DMS114 treated with DMSO at 0.1 percent for 48 hours (cell line): ENCODE results near the gene MMP2.

Experiments
- DNase-seq: peaks from one replicate; lab custom pipeline; 2025; ENCODE audit not compliant: unreplicated experiment; lab: John Stamatoyannopoulos, UW

MMP2 gene

DNA sequence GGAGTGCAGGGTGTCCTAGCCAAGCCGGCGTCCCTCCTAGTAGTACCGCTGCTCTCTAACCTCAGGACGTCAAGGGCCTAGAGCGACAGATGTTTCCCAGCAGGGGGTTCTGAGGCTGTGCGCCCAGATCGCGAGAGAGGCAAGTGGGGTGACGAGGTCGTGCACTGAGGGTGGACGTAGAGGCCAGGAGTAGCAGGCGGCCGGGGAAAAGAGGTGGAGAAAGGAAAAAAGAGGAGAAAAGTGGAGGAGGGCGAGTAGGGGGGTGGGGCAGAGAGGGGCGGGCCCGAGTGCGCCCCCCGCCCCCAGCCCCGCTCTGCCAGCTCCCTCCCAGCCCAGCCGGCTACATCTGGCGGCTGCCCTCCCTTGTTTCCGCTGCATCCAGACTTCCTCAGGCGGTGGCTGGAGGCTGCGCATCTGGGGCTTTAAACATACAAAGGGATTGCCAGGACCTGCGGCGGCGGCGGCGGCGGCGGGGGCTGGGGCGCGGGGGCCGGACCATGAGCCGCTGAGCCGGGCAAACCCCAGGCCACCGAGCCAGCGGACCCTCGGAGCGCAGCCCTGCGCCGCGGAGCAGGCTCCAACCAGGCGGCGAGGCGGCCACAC lies at the start of gene MMP2:
MMP2 (plus strand) TSS at position 372 of the 603 bp plus-strand sequence. CDS start 282 bp downstream, outside the sequence.
- no peak for DNase-seq

DNA sequence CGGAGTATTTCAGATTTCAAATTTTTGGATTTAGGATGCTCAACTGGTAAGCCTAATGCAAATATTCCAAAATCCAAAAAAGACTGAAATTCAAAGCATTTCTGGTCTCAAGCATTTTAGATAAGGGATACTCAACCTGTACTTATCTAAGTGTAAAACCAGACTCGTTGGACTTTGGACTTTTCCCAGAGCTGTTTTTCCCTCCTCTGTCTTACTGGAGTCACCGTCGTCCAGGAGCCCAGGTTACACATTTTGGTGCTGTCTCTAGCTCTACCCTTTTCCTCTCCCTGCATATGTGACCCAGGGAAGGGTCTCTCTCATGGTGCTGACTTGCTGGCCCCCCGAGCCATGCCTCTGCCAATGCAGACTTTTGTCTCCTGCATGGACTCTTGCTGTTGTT lies 46.0 kb upstream of the MMP2 start:
- no peak for DNase-seq

DNA sequence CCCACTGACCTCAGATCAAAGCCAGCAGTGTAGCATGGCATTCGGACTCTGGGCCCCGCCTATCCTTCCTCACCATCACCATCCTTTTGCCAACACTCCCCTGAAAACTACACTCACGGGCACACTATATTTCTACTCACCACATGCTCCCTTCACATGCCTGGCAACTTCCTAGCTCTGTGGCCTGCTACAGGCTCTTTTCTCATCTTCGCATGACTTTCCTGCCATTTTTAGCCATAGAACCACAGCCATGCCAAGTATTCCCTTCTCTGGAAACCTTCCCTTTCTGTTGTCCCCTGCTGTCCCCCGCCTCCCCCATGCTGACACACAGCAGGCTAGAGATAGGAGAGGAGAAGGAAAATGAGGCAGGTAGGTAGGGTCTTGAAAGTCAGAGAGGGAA lies 45.5 kb upstream of the MMP2 start:
- DNase-seq = no peak

DNA sequence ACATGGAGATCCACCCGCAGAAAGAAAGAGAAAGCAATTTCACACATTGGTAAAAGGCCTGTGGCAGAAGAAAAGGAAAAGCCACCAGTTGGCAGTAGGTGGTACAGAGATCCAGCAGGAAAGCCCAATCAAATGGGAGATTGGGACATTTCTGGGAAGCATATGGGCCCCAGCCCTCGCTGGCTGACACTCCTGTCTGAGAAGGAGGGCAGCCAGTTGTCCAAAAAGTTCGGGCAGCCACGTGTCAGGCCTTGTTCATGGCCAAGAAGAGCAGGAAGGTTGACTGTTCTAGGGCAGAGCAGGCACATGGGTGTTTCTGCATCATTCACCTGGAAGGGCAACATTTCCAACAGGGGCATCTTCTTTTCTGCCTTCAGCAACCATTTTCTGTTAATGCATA lies 45.0 kb upstream of the MMP2 start:
- no peak for DNase-seq

DNA sequence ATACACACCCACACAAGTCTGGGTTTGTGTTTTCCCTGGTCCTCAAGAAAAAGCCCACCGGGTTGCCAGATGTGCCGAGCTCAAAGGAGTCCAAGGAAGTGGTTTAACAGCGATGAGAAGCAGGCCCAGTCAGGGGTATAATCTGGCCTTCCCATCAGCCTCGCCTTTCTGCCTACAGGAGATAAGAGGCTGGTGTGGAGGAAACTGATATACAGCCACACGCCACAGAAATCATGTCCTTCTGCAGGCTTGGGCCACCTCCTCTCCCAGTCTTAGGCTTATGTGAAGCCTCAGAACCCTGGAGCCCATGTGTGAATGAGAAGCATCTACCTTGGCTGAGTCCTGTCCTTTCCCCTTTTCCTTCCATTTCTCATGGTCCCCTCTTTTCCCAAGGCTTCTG lies 43.6 kb upstream of the MMP2 start:
- no peak for DNase-seq

DNA sequence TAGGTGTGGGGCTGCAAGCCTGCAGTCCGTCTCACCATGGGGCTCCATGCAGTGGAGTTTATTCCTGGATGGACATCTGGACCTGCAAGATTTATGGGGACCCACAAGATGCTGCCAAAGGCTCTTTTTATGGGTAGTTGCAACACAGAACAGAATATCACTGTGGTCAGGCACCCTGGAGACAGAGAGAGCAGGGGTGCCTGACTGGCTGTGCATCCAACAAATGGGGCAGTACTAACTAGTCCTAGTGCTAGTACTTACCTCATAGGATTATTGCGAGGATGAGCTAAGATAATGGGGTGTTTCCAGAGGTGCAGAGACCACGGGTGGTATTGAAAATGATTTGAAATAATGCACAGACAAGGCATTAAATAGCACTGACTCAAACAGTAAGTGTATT lies 42.4 kb upstream of the MMP2 start:
- no peak for DNase-seq

DNA sequence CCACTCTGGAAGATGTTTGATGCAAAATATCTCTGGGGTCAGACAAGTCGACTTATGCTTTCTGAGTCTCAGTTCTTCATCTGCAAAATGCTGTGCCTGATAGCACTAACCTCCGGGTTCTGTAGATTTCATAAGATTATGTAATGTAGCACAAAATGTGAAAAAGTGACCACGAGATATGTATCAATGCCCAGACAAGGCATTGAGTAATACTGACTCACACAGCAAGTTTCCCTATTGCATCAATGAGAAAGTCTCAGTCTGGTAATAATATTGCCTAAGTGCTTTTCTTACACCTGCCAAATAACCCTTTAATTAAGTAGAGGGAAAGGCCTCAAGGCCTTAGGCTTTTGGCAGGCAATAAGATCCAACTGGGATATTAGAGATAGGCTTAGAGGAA lies 41.4 kb upstream of the MMP2 start:
- no peak for DNase-seq

DNA sequence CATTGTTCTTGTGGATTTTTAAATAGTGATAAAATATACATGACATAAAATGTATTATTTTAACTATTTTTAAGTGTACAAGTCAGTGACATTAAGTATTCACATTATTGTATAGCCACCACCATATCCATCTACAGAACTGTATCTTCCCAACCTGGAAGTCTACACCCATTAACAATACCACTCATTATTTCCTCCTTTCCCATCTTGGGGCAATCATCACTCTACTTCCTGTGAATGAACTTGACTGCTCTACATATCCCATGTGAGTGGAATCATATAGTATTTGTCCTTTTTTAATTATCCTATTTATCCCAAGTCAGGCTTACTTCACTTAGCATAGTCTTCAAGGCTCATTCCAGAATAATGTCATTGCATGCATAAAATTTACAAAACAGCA lies 40.7 kb upstream of the MMP2 start:
- no peak for DNase-seq

DNA sequence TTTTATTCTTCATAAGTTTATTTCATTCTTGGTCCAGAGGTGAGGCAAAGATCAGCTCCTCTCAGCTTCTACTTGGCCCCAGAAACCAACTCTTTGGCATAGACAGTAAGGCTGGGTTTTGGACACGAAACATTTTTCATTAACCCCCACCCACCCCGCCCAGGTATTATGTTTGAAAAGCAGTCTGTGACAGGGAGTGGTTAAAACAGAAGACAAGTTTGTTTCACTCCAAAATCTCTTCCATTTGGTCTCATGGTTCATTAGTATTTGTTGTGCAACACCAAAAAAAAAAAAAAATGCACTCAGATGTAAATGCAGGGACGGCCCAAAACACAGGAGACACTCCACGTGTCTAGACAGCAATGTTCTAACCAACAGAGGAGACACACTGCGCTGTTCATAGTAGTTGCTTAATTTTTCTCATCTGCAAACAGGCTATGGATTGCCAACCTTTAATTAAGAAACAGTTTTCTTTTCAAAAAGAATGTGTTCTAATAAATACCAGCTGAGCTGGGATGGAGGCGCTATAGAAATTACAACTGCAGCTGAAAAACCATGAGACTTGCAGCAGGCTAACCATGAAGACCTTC lies 39.8 kb upstream of the MMP2 start:
- no peak for DNase-seq

DNA sequence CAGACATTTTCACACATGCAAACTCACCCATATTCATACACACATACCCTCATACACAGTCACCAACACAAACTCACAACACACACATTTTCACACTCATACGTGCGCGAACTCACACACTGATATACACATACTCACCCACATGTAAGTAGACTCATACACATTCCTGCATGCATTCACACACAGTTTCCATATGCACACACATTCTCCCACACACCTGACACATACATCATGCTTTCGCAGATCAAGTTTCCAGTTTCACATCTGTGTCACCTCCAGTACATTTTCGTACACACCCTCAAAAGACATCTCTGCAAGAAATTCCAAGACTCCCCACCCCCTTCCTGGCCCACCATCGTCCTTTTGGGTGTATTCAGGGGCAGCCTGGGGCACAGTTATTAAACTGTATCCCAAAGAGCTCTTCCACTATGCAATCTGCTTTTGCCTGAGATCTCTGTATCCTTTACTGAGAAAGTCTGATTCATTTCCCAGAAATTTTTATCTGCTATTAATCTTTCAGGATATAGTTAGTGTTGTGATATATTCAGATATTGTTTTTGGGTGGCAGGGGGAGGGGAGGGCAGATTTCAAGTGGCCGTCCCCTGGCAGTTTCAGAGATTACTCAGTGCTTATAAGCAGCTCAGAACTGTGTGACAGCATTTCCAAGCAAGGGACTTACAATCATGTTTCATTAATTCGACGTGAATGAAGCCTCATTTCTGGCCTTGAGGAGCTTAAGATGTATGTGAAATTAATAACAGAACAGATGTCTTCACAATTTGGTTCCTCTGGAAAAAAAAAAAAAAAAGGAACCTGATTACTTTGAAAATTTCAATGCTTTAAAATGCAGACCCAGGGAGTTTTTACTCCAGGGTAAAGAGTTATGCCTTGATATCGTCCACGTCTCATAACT lies 35.3 kb upstream of the MMP2 start:
- no peak for DNase-seq

DNA sequence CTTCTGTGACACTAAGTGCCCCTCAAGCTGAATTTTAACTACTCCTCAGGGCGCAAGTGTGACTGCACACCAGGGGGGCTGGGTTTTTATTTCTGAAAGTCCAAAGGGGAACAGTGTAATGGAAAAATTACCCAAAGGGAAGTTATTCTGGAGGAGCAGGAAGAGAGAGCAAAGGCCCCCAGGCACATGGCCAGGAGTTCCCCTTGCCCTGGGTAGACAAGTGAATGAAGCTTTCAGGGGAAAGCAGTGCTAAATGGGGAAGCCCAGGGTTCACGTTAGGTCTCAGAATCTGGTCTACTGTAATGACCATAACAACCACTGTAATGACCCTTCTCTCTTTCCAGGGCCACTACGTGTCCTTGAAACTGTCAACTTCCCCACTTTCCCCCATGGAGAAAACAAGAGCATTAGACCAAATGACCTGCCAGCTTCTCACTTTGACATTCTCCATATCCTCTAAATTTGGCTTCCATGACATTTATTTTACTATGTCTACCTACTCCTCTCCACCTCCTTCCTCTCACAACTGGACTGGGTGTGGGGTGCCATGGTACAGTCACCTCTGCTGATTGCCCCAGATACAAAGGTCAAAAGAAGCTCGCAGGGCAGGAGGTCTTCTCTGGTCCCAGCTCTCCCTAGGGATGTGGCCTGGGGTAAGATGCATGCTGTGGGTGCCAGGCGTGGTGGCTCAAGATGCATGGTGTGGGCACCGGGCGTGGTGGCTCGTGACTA lies 34.1 kb upstream of the MMP2 start:
- no peak for DNase-seq

DNA sequence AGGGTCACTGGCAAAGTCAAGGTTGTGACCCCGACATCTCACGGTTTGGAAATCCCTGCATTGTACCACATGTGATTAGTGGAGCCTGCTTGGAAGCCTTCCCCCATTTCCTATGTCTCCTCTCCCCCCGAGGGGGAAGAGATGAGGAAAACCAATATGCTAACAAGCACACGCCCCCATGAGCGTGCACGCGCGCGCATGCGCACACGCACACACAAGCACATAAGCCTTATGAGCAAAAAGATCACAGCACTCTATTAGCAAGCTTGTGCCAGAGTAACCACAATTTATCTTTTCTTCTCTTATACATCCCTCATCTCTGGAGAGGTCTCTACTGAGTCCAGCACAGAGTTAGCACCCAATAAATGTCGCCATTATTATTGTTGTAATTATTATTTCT lies 31.8 kb upstream of the MMP2 start:
- DNase-seq = no peak

DNA sequence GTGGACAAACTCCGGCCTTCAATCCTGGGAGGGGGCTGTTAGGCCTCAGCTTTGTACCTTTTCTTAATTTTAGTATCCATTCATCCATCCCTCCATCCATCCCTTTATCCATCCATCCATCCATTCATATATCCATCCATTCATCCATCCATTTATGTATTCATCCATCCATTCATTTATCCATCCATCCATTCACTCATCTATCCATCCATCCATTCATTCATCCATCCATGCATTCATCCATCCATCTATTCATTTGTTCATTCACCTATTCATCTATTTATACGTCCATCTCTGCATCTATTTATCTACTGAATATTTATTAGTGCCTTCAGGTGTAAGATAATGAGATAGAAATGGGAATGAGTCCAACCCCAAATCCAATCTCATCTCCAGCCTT lies 26.0 kb upstream of the MMP2 start:
- no peak for DNase-seq

DNA sequence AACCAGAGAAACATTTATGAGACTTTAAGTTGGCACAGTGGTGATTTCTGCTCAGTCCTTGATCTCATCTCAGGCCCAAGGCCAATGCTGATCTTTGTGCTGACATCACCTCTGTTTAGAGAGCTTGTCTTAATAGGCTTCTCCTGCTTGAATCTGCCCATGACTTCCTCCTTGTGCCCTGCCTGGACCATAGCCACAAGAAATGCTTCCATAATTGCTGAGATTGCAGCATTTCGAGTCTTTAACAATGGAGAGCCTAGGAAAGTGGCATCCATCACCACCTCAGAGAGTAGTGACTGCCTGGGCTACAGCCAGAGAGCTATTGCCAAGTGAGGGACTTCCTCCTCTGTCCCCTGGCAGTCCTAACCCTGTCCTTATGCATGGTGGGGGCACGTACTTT lies 25.1 kb upstream of the MMP2 start:
- no peak for DNase-seq

DNA sequence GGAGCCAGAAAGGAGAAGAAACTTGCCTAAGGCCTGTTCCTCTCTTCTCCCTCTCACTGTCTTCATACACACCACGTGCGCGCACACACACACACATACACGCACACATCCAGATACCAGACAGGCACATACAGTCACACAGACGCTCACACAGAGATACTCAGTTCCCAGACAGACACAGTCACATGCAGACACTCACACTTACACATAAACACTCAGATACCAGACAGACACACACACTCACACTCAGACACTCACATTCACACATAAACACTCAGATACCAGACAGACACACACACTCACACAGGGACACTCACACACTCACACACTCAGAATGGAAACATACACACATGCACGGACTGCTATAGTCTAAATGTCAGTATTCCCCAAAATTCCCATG lies 24.1 kb upstream of the MMP2 start:
- no peak for DNase-seq

DNA sequence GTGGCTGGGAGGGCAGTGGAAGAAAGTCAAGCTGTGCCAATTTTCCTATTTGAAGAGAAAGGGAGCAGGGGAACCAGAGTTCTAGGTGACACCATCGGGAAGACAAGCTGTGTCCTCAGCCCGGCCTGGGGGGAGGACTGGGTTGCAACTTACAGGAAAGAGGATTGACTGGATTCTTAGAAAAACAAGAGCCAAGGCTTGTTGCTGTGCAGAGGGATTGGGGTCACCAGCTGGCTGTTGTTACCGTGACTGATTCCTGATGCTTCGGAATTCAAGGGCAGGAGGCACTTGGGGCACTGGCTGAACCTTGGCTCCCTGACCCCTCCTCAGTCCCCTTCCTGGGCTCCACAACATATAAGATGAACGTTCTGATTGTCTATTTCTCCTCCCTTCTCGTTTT lies 16.8 kb upstream of the MMP2 start:
- no peak for DNase-seq

DNA sequence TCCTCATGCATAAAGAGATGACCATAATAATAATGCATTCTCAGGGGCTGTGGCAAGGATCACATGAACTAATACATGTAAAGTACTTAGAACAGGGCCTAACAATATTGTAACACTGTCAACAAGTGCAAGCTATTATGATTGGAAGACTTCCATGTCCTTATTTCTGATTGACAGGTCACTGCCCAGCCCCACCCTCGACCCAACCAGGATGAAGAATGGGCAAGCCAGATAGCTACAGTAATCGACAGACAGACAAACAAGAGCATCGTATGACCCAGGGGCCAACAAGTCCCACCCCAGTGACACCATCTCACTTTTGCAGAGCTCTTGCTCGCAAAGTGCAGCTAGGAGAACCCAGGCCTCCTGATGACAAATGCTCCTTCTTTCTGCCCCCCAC lies 14.6 kb upstream of the MMP2 start:
- DNase-seq = no peak

DNA sequence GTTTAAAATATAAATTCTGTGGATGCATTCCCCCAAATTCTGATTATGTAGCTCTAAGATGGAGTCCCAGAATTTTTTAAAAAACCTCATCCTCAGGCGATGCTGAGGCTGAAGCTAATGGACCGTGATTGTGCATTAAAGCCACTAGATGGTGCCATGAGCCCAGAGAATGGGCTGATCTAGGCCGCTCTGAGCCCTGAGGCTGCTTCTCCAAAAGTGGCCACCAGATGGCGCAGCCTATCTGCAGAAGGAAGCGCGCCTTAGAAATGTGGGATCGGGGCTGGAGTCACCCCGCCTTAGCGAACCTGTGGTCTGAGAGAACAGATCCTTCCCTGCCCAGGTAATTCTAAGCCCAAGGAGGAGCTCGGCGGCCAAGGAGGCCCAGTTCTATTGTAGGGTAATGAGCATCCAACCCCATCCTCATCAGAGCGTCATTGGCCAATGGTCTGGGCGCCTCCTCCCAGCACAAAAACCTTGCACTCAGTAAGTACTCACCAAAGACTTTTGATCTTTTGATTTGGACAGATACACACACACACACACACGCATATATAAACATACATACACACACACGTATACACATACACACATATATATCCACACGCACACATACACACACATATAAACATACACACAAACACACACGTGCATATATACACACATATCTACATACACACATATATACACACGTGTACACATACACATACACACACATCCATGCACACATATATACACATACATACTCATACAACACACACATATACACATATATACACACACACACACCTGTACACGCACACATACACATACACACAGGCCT lies 13.7 kb upstream of the MMP2 start:
- peak; percentile 79 for DNase-seq

DNA sequence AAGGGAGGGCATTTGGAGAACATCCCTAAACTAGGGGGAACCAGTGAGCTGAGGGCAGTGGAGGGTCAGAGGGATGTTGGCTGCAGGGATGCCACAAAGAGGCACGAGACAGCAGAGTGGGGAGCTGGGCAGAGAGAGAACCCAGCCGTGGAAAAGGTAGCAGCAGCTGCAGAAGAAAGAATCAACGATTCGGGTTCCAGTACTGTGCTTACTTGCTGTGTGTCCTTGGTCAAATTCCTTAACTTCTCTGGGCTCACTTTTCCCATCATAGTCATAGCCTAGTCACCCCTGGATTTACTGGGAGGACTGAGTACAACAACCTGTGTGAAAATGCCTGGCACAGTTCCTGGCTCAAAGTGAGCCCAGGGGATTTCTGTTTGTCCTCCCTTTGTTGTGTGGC lies 12.8 kb upstream of the MMP2 start:
- DNase-seq = no peak

DNA sequence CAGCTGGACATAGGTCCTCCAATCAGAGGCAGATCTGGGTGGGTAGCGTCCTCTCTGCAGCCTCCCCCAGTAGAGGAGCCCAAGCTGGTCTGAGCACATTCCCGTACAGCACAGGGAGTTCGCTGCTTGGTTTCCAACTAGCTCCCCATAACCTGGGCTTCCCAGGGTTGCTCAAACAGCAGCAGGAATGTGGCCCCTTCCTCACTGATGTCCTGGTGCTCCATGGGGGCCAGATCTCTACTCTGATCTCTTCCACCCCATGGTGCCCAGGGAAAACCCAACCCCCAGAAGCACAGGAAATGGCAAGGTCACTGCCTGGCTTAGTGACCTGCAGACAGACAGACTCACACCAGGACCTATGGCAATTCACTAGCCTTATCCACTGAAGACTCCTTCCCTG lies 11.1 kb upstream of the MMP2 start:
- no peak for DNase-seq
